CMK (cell line): Measurements from ENCODE around the gene BAHD1.
A peak's percentile ranks its signal among the peaks of the same experiment; 100 is the strongest.

ENCODE experiments used
- DNase-seq: peaks from one replicate; pipeline ENCODE4 v3.0.0-alpha.2; 2010; ENCODE audit warnings: low read depth

BAHD1 gene

GRCh38 chr15:40499931-40500330 is 59.2 kb downstream of the BAHD1 start:
- DNase-seq: no peak

- DNase-seq: no peak
Measured at GRCh38 chr15:40500568-40501330, 60.0 kb downstream of the BAHD1 start.

DNA sequence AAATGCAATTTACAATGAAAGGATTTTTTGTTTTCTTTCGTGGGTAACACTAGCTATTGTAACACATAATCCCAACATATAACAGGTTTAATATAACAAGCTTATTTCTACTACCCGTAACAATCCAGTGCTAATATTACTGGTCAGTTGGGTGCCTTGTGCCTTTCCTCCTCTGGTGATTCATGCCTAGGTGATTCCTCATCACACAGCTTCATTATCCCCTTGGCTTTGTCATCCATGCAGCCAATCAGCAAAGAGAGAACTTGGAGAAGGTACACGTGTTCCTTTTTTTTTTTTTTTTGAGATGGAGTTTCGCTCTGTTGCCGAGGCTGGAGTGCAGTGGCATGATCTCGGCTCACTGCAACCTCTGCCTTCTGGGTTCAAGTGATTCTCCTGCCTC is 60.7 kb downstream of the BAHD1 start:
- no peak for DNase-seq

DNA sequence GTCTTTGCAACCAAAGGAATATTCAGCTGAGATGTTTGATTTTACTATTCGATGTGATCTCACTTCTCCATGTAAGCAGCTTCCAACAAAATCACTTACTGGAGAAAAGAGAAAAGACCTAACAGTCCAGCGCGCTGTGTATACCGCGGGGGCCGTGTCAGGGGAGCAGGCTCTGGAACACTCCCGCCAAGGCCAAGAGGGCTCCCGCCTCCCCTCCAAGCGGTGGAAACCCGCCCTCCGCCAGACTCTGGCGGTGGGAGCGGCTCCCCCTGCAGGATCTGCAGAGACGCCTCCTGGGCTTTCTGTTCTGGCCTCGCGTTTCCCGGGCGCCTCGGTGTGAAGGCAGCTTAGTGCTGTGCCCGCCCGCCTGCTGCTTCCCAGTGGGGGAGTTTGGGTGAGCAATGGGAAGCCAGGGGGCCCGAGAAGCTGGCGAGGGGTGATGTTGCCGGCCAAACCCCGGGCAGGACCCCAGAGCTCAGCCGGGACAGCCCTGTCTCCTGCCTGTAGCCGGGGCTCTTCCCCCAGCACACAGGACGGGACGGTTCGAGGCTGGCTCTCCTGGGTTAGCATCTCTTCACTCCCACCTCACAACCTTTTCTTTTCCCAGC is 66.3 kb downstream of the BAHD1 start:
- peak; percentile 15 for DNase-seq

- no peak for DNase-seq
Measured at GRCh38 chr15:40508216-40508615, 67.5 kb downstream of the BAHD1 start.

- no peak for DNase-seq
Measured at GRCh38 chr15:40510201-40510600, 69.4 kb downstream of the BAHD1 start.

GRCh38 chr15:40511093-40511471 is 70.3 kb downstream of the BAHD1 start:
- no peak for DNase-seq

GRCh38 chr15:40511472-40512133 is 70.8 kb downstream of the BAHD1 start:
- peak; percentile 21 for DNase-seq

DNA sequence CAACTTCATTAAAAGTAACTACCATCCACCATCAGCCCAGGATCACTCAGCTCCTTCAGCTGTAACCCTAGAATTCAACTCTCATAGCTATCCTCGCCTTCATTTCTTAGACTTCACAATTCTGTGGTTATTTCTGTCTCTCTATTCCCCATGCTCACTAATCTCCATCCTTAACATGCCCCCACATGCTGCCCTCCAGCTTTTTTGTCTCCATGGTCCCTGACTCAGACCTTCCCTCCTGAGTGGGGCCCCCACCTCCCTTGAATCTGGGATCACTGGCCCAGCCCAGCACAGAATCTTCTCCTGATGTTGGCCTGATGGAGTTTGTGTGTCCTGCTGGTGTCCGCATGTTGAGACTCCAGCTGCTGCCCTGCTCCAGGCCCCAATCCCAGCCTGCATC is 71.7 kb downstream of the BAHD1 start:
- no peak for DNase-seq

DNA sequence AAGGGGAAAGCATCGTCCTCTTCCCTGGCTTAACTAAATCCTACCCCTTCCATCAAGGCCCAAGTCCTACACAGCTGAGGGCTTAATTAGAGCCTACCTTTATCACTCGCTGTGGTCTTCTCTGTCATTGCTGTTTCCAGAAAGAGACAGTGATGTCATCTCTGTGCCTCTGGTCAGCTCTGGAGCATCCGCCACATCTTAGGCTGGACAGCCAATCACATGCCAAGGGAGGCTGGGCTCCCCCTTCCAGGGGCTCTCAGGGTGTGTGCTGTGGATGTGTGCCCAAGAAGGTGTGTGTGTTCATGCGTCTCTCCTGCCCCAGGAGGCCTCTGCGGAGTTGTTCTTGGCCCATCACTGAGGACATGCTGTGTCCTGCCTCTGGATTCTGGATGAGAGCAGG is 72.9 kb downstream of the BAHD1 start:
- no peak for DNase-seq

GRCh38 chr15:40516322-40516721 is 75.6 kb downstream of the BAHD1 start:
- no peak for DNase-seq
